ENCODE measurements around the gene TNIP1.

DNA sequence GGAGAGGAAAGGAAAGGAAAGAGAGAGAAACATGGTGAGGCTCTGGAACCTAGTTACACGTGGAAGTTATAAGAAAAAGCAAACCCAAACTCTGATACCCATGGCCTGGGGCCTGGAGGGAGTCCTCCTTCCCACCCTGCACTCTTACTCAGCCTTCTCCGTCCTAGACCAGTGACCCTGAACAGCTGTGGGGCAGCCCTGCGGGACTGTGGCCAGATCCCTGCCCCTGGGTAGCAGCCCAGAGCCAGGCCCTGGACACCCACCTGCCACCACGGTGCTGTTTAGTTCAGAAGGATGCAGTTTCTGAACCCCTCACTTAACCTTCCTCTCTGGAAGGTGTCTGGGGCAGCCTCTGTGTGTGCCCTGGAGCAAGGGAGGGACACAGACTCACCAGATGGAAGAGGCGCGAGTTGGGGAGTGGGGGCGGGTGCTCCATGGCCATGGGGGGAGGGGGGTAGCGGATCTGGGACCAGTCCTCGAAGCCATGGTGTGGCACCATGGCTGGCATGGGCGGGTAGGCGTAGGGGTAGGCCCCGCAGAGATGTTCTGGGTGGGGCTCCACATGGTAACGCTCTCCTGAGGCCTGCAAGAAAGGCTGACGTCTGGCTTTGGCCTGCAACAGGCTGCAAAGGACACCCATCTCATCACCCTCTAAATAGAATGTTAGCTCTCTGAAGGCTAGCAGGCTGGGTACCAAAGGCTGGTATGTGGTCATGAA is 47.5 kb downstream of the TNIP1 start:
- TF ChIP-seq, protein P1, sequence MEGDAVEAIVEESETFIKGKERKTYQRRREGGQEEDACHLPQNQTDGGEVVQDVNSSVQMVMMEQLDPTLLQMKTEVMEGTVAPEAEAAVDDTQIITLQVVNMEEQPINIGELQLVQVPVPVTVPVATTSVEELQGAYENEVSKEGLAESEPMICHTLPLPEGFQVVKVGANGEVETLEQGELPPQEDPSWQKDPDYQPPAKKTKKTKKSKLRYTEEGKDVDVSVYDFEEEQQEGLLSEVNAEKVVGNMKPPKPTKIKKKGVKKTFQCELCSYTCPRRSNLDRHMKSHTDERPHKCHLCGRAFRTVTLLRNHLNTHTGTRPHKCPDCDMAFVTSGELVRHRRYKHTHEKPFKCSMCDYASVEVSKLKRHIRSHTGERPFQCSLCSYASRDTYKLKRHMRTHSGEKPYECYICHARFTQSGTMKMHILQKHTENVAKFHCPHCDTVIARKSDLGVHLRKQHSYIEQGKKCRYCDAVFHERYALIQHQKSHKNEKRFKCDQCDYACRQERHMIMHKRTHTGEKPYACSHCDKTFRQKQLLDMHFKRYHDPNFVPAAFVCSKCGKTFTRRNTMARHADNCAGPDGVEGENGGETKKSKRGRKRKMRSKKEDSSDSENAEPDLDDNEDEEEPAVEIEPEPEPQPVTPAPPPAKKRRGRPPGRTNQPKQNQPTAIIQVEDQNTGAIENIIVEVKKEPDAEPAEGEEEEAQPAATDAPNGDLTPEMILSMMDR (IDR thresholded peaks at IDR 0.05): no peak
- TF ChIP-seq POLR2A (IDR thresholded peaks at IDR 0.05): no peak

Measured in transverse colon (tissue), 3 donors.